GM10266 (cell line): ENCODE results near the gene FGGY.

Experiments
- DNase-seq: peaks from one replicate; pipeline ENCODE4 v3.0.0; 2012; ENCODE audit errors: extremely low spot score
- CTCF ChIP-seq: IDR thresholded peaks from 2 replicates; pipeline ENCODE4 v1.5.1; 2012; ENCODE audit warnings: mild to moderate bottlenecking, low read depth; ENCODE audit not compliant: control insufficient read depth, insufficient read depth; ENCODE audit errors: missing control alignments

Gene FGGY

GRCh38 chr1:59766227-59766855 lies 469.4 kb downstream of the FGGY start:
- no peak for TF ChIP-seq CTCF
- no peak for DNase-seq

- DNase-seq = no peak
- no peak for TF ChIP-seq CTCF
These were observed 470.2 kb downstream of the FGGY start for GRCh38 chr1:59767119-59767518.

GRCh38 chr1:59768792-59769735 lies 472.2 kb downstream of the FGGY start:
- no peak for DNase-seq
- no peak for TF ChIP-seq CTCF

GRCh38 chr1:59769736-59770095 lies 472.8 kb downstream of the FGGY start:
- no peak for DNase-seq
- no peak for TF ChIP-seq CTCF

- DNase-seq = no peak
- no peak for TF ChIP-seq CTCF
These were observed 474.5 kb downstream of the FGGY start for GRCh38 chr1:59771361-59771760.

GRCh38 chr1:59775480-59775879 lies 478.6 kb downstream of the FGGY start:
- no peak for DNase-seq
- TF ChIP-seq CTCF = no peak

- no peak for TF ChIP-seq CTCF
- no peak for DNase-seq
These were observed 480.3 kb downstream of the FGGY start for GRCh38 chr1:59776960-59777852.
